ENCODE results near the gene CTSZ.
A peak's percentile ranks its signal among the peaks of the same experiment; 100 is the strongest.
"Not testable (repeated sequence)": the region's sequence is repeated elsewhere in the genome, so short reads cannot be mapped to it uniquely, and the experiment has no call there.

The CTSZ gene

DNA sequence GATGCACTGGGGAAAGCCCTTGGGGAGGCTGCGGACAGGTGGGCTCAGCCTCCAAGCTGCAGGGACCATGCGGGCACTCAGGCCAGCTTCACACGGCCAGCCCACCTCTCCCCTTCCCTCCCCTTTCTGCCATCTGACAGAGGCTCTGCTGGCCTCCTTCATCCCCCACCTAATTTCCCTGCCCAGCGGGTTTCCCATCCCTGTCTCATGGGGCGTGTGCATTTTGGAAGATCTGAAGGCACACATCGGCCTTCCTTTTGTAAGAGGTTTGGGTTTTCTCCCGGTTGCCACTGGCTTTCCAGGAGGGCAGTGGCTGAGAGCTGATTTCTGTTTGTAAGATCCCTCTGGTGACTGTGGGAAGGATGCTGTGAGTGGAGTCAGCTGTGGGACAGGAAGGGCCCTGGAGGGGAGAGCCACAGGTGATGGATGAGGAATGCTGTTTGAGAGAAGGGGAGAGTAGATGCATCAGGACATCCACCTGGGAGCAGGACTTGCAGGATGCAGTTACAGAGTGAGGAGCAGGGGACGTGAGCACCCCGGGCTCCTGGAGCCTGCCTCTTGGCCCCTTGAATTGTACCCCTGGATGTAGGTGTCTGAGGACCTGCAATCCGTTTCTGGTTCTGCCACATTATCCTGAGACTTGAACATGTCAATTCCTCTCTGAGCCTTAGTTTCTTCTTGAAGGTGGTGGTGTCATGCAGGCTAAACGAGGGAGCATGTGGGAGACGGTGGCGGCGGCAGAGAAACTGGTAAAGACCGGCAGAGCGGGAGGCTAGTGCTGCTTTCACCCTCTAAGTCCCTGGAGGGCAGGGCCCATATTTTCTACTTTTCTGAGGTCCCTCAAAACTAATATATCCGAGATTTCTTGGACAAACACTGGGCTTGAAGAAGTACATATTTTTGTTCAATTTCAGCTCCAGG is 6.2 kb upstream of the CTSZ start:
- no peak for DNase-seq

DNA sequence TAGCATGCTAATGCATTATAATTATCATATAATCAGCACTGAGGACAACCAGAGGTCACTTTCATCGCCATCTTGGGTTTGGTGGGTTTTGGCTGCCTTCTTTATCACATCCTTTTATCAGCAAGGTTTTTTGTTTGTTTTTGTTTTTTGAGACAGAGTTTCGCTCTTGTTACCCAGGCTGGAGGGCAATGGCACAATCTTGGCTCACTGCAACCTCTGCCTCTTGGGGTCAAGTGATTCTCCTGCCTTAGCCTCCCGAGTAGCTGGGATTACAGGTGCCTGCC is 4.8 kb upstream of the CTSZ start:
- DNase-seq = not testable (repeated sequence)

DNA sequence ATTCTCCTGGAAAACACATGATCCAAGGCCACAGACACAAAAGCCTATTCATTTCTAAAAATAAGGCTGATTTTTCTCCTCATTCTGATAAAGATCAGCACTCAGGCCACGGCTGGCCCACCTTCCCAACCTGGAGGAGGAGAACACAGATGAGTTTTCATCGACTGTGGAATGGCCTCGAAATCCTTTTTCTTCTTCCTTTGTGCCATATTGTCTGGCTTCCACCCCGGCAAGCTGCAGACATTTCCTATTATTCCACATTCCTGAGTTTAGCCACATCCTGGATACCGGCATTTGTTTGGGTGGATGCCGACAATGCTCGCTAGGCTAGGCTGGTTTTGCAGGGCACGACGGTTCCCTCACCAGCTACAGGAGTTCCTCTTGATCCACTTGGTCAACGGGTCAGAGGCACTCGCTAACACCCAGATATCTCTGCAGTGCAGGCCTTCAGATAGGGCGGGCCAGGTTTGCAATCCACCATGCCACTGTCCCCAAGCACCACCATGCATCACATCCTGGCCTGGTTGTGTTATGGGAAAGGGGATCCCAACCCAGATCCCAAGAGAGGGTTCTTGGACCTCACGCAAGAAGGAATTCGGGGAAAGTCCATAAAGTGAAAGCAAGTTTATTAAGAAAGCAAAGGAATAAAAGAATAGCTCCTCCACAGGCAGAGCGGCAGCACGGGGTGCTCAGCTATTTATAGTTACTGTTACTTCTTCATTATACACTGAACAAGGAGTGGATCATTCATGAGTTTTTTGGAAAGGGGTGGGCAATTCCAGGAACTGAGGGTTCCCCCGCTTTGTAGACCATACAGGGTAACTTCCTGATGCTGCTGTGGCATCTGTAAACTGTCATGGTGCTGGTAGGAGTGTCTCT is 4.2 kb upstream of the CTSZ start:
- DNase-seq = peak; percentile 71

DNA sequence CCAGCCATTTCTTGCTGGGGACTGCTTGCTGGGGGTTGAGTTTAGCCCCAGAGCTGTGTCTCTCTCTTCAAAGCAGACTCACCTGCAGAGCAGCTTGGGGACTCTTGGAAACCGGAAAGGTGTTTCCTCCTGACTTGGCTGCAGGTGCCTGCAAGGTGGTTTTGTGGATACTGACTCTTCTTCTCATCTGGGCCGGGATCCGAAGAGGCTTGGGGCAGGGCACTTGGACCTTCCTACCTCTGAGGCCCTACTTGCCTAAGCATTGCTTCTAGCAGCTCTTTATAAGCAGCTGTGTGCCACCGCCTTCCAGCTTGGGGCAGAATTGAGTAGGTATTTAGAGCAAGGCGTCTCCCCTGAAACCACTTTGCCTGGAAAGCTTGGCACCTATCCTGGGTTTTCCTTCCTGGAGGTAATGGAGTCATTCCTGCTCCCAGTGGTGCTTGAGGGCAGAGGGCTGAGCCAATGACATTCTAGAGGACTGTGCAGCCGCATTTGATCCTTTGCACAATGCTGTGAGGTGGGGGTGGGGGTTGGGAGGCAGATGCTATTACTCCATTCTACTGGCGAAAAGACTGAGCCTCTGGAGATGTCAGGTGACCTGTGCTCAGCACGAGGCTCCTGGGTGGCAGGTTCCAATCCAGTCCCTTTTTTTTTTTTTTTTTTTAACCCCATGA is 3.4 kb upstream of the CTSZ start:
- no peak for DNase-seq

DNA sequence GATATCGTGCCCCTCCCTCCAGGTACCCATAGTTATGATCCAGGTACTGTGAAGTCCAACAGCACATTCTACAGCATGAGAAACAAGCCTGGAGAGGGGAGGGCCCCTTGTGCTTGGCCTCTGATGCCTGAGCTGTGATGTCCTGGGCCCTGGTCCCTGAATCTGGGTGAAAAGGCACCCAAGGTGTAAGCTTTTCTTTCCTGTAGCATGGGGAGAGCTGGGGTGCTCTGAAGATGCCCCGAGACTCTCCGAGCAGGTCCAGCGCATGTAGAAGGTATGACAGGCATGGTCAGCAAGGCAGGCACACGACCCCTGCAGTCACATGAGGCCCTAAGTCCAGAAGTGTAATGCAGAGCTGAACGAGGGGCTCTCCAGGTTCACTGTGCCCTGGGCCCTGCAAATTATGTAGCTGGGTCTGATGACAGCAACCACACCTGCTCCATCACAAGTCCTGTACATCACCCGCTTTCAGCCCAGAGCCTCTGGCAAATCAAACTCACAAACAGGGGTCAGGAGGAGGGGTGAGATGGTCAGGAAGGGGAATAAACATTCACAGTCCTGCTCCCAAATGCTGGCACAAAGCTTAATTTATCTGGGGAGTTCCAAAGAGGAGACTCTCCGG is 1.8 kb upstream of the CTSZ start:
- DNase-seq = no peak

DNA sequence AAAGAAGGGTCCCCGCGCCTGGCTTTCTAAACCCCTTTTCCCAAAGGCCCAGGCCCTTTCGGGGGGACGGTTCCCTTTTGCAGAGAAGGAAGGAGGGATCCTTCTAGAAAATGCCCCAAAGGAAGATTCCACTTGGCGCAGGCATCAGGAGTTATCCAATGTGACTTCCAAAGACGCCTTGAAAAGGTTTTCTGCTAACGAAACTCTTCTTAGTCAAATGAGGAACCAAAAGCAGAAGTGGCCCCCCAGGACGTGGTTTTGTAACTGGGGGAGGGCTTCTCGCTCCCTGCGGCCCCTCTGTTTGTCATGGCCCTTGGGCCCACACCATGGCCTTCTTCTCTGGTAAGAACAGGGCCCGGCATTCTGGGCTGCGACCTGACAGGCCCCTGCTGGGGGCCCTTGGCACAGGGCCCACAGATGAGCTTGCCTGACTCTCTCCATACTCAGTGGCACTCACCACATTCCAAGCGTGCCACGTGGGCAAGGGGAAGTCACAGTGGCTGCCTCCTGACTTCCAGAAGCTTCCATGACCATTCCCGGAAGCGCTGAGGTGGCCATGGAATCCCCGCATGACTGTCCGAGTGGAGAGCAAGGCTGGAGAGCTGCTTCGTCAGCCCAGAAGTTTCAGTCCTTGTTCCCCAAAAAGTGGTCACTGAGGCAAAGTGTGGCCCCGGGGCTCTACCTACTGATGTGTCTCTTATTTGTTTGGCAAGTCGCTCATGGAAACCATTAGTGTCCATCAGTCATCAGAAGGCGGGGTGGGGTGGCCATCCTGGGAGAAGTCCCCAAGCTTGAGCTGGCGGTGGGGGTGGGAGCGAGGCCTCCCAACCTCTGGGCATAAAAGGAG is 834 bp upstream of the CTSZ start:
- no peak for DNase-seq

DNA sequence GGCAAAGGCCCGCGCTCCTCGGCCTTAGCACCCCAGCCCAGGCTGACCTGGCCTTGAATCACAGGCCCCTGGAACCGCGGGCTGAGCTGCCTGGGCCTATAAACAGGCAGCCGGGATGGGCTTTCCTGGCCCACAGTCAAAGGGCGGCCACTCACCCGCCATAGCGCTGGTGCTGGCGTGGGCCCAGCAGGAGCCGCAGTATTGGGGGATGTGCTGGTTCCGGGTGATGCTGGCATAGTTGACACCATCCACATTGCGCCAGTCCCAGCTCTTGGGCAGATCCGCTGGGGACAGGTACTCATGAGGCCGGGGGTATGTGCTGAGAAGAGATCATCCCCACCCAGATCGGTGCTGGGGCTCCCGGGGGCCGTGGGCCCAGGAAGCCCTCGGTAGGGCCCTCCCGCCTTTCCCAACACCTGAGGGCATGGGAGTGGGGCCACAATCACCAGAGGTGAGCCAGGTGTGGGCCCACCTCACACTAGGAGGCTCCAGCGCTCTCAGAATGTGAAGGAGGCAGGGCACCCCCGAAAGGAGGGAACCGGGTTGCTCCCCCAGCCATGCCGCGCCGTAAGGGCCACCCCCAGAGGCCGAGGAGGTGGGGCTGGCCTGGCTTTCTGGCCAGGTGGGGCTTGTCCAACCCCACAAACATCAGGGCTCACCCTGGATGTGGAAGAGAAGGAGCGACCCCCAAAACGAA is 739 bp downstream of the CTSZ start:
- DNase-seq = no peak

DNA sequence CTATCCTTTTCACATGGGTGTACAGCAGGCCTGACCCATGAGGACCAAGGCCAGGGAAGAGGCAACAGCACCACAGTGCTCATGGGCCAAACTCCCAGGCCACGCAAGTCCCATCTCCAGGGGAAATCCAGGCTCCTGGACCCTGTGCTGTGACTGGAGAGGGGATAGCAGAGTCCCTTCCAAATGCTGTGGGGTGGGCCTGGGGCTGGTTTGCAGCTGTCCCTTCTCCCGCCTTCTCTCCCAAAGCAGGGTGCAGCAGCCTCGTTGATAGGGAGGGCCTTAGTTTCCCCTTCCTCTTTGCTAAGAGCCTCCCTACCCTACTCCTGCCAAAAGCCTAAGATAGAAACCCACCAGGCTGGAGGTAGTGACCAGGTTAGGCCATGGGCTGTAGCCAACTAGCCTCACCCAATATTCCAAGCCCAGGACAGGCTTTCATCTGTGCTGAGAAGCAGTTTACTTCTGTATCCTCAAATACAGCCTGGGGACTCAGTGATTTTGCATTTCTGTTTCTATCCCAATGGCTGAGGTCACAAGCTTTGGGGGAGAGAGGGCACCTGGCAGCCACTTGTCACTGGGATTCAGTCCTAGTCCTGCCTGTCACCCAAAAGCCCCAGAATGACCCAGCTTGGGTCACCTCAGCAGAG is 1.4 kb downstream of the CTSZ start:
- DNase-seq = no peak

DNA sequence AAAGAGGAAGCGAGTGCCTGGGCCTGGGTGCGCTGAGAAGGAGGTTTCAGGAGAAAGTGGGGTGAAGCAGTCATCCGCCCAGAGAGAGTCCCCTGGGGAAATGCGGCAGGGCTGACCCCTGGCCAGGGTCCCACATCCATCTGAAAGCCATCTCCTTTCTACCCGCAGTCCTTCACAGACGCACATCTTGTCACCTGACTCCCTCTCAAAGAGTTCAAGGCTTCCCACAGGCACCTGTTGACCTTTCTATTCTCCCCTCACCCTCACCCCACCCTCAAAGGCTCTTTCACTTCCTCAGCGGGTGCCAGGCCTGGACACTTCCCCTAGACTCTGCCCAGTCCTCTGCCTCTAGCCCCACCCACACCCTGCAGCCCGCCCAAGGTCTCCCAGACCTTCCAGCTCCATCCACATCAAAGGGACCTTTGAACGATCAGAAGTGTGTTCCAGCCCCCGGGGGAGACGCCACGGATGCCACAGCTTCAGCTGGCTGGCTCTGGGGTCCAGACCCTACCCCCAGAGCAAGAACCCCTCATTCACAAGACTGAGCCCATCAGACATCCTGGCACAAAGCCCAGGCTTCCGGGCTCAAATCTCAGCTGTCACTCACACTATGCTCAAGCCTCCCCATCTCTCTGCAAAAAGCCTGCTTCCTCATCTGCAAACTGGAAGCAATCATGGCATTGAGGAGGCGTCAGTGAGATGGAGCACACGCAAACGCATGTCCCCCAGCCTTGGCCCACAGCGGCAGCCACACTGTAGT is 2.1 kb downstream of the CTSZ start:
- DNase-seq = no peak

DNA sequence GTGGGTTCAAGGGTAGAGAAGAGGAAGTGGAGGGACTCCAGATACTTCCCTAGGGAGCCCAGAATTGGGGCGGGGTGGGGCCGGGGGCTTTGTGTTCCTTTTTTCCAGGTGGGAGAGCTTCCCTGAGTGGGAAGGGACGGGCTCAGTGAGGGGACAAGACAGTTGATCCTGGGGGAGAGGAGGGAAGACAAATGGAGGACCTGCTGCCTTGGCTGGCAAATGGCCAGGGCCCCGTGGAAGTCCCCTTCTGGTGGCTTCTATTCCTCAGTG is 2.6 kb downstream of the CTSZ start:
- no peak for DNase-seq

DNA sequence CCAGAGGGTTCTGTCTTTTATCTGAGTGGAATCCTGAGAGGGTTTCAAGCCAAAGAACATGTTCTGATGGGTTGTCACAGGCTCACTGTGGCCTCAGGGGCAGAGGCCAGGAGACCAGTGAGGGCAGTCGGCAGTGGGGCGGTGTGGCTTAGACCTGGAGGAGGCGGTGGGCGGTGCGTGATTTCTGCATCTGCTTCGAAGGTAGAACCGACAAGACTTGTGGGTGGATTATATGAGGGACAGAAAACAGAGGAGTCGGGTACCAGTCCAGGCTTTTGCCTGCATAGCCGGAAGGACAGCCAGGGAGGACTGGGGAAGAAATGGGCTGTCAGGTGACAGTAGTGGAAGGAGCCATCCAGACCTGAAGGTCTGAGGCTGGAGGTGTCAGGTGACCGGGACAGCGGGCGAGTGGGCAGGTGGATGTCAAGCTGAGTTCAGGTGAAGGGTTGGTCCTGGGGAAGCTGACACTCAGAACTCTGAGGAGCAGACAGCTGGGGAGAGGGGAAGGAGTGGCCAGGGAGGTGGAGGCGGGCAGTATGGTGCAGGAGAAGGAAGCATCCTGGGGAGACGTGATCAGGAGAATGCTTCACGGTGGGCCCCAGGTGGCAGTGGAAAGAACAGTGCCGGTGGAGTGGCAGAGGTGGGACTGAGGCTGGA is 3.1 kb downstream of the CTSZ start:
- DNase-seq = no peak

DNA sequence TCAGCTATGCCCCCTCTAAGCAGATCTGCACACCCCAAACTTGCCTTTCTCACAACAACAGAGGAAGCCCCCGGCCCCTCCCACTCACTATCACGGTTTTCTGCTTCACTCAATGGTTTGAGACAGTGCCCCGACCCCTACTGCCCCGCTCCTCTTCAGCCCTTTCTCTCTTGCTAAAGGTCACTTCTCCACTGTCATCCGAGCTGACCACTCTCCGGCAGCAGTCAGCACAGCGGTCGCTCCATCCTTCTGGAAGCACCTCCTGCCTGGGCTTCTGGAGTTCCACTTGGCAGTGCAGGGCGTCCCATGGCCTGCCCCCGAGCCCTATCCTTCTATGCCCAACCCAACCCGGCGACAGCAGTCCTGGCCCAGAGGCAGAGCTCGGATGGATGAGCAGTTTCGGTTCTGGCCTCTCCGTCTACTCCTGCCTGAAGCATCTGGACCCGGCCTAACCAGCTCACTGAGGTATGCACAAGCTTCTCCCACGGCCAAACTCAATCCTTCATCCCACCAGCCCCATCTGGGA is 4.1 kb downstream of the CTSZ start:
- no peak for DNase-seq

DNA sequence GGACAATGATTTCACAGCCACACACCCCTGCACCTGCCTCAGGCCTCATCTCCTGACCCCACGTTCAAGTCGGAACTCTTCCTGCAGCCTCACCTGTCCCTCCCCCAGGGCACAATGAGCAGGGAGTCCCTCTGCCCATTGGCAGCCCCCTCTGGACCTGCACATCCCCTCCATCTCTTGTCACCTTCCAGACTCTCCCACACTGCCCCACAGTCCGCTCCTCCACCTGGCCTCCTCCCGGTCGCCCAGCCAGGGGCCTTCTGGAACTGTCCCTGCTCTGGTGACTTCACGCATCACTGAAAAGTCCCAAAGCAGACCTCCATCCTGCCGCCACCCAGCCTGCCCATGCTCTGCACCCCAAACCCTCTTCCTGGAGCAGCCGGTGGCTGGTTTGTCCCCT is 4.7 kb downstream of the CTSZ start:
- no peak for DNase-seq

DNA sequence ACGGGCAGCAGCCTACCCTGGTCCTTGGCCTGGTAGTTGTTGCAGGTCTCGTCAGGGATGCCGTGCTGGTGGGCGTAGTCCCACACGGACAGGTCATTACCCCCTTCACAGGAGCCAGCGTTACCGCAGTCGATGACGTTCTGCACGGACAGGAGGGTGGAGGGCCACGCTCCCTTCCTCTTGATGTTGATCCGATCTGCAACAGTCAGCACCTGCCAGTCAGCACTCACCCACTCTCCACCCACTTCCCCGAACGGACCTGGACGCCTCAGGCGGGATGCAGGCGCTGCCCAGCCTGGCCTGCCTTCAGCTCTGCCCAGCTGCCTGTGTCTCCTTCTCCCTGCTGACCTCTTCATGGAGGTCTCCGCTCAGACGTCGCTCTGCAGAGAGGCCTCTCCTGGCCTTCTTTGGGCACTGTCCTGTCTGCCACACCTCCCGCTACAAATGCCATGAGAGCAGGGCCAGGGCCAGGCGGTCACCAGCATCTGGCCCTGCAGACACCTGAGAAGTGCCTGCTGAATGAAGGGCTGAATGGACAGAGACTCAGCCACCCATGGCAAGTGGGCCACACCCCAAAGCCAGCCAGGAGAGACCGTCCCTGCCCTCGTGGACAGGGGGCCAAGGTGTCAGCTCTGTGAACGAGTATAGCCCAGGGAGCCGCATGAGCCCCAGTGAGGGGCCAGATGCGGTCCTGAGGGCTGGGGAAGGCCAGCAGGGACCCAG is 5.4 kb downstream of the CTSZ start:
- DNase-seq = no peak

DNA sequence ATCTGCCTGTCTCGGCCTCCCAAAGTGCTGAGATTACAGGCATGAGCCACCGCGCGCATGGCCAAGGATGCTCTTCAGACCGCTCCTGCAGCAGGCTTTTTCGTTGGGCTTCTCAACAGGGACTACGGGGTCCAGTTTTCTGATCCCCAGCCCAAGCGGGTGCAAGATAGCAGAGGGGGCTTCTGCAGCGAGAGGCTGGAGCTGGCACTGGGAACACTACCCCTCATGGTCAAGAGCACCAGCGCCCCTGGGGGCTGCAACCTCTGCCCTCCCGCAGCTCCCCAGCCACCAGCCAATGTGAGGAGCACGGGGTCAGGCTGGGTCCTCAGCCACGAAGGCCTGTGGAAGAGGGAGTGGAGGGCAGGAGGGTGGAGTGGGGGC is 6.0 kb downstream of the CTSZ start:
- DNase-seq = no peak

DNA sequence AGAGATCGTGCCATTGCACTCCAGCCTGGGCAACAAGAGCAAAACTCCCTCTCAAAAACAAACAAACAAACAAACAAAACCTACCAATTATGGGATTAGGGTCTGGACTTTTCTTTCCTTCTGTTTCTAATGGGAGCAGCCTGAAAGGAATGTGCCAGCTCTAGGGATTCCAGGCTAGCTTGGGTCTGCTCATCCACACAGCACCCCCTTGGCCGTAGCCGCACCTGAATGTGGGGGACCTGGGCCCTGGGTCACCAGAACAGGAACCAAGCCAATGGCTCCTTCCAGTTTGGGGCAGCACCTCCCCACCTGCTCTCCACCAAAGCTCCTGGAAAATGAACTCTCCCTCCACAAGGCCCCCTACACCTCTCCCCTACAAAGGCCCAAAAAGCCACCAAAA is 6.7 kb downstream of the CTSZ start:
- no peak for DNase-seq

DNA sequence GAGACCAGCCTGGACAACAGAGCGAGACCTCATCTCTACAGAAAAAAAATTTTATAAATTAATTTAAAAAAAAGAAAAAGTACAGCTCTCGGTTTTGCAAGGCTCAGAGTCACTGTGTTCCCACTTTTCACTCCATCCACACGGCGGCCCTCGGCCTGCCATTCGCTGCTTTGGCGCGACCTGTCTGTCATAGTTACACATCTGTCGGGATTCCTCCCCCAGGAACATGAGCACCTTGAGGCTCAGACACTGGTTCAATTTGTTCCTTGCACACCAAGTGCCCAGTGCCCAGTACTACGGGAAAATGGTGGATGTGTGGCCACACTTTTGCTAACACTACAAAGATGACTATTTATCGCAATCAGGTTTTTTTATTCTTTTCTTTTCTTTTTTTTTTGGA is 8.4 kb downstream of the CTSZ start:
- no peak for DNase-seq

DNA sequence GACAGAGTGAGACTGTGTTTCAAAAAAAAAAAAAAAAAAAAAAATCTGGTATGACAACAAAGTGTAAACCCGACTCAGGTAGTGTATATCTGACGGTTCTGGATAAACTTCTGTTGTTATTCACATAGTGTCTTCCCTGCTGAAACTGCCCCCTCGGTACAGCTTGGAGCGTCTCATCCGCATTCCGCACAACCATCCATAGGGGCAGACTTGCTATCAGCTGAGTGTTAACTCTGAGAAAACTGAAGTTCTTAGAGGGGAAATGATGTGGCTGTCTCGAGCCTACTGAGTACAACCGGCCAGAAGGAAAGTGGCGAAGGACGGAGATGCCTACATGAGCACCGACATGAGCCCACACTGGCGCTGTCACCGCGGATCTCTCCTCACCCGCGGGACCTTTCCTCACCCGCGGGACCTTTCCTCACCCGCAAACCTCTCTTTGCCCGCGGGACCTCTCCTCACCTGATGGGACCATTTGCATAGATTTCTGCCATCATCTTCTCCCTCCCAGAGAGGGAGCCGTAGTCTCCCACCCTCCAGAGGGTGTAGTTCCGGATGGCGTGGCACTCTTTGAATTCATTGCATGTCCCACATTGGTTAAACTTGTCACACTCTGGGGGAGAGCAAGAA is 9.8 kb downstream of the CTSZ start:
- no peak for DNase-seq

DNA sequence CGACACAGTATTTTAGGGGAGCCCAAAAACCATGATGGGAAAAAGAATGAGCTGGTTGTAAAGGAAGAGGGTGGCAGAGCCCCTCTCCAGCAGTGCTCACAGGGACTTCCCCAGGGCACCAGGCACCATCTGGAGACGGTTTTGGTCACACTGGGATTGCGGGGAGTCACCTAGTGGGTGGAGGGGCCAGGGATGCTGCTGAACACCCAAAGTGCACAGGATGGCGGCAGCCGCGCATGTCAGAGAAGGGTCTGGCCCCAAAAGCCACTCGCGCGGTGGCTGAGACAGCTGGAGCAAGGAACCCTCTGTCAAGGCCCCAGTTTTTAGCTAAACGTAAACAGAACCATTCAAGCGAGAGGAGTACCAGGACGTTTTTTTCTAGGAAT is 10.8 kb downstream of the CTSZ start:
- no peak for DNase-seq

Data from left hindlimb (tissue), 1 donor.